ENCODE results near the gene CSTF3. TPM values are rescaled to one million over a fixed set of nuclear protein-coding genes. Genes with fewer than 3 reads are reported as not detected.
A peak's percentile ranks its signal among the peaks of the same experiment; 100 is the strongest.
"Not testable (repeated sequence)": the region's sequence is repeated elsewhere in the genome, so short reads cannot be mapped to it uniquely, and the experiment has no call there.

The CSTF3 gene
- total and polyA plus RNA-seq, 8 donors, result 23.5 to 64.4 (median 49.8) TPM

GRCh38 chr11:33160587-33160986, 693 bp downstream of the CSTF3 start:
- intact Hi-C loops (cut with DNase I), result loop anchor here in 1 of 2 donors (5.0 to 10.0 kb wide), 3 partner anchors 94 to 527 kb away; partner anchors contain the start of gene HIPK3
- no peaks in the 10 kb centered on the region for H3K27me3 ChIP-seq
- H3K36me3 ChIP-seq, result no peaks in the 10 kb centered on the region
- no peak for ATAC-seq
- H3K27ac ChIP-seq, result peak overlapping the region; percentile 79 to 86
- DNase-seq, result no peak
- peaks cover 7 to 44% of the 10 kb centered on the region in 2 donors for H3K4me1 ChIP-seq
- no peak for TF ChIP-seq CTCF (IDR thresholded peaks at IDR 0.05)
- peak overlapping the region; percentile 75 to 76 for H3K4me3 ChIP-seq
- H3K9me3 ChIP-seq, result no peaks in the 10 kb centered on the region

GRCh38 chr11:33160136-33160535, 1.1 kb downstream of the CSTF3 start:
- intact Hi-C loops (cut with DNase I), result loop anchor here in 1 of 2 donors (5.0 to 10.0 kb wide), 3 partner anchors 95 to 527 kb away; partner anchors contain the start of gene HIPK3
- ATAC-seq, result no peak
- peak overlapping the region in 1 of 2 donors; percentile 86 for H3K27ac ChIP-seq
- no peaks in the 10 kb centered on the region for H3K27me3 ChIP-seq
- peak in 2 of 4 donors; percentile 50 to 71 for DNase-seq
- H3K36me3 ChIP-seq, result no peaks in the 10 kb centered on the region
- peak overlapping the region; percentile 75 to 76 for H3K4me3 ChIP-seq
- no peaks in the 10 kb centered on the region for H3K9me3 ChIP-seq
- no peak for TF ChIP-seq CTCF (IDR thresholded peaks at IDR 0.05)
- peaks cover 7 to 44% of the 10 kb centered on the region in 2 donors for H3K4me1 ChIP-seq

- intact Hi-C loops (cut with DNase I), result not testable (repeated sequence)
Observed at GRCh38 chr11:33159378-33159867, 1.9 kb downstream of the CSTF3 start.

GRCh38 chr11:33158596-33159275, 2.5 kb downstream of the CSTF3 start:
- Histone ChIP-seq H3K27me3 (no peaks in the 10 kb centered on the region), H3K4me1 (peaks cover 7 to 44% of the 10 kb centered on the region in 2 donors), H3K9me3 (no peaks in the 10 kb centered on the region), H3K36me3 (no peaks in the 10 kb centered on the region), H3K4me3 (no peak overlapping the region), H3K27ac (no peak overlapping the region)
- ATAC-seq (no peak), DNase-seq (no peak)
- intact Hi-C loops (cut with DNase I), result no loop called here
- no peak for TF ChIP-seq CTCF (IDR thresholded peaks at IDR 0.05)

More at GRCh38 chr11:33159378-33159867, 1.9 kb downstream of the CSTF3 start:
- H3K36me3 ChIP-seq, H3K9me3 ChIP-seq, DNase-seq, ATAC-seq, H3K27ac ChIP-seq, H3K27me3 ChIP-seq: not testable (repeated sequence)
- H3K4me3 ChIP-seq, result peak overlapping the region in 1 of 2 donors; percentile 75
- peaks cover 7 to 44% of the 10 kb centered on the region in 2 donors for H3K4me1 ChIP-seq

GRCh38 chr11:33157103-33158027, 3.9 kb downstream of the CSTF3 start:
- intact Hi-C loops (cut with DNase I), result no loop called here
- Histone ChIP-seq H3K27me3 (no peaks in the 10 kb centered on the region), H3K4me1 (peaks cover 7 to 42% of the 10 kb centered on the region in 2 donors), H3K36me3 (no peaks in the 10 kb centered on the region), H3K27ac (no peak overlapping the region), H3K4me3 (no peak overlapping the region), H3K9me3 (no peaks in the 10 kb centered on the region)
- no peak for DNase-seq
- TF ChIP-seq CTCF (IDR thresholded peaks at IDR 0.05), result no peak
- no peak for ATAC-seq

Measured in left lung (tissue), 10 donors.